Measurements from ENCODE around the gene TENT4A.

The TENT4A gene

DNA sequence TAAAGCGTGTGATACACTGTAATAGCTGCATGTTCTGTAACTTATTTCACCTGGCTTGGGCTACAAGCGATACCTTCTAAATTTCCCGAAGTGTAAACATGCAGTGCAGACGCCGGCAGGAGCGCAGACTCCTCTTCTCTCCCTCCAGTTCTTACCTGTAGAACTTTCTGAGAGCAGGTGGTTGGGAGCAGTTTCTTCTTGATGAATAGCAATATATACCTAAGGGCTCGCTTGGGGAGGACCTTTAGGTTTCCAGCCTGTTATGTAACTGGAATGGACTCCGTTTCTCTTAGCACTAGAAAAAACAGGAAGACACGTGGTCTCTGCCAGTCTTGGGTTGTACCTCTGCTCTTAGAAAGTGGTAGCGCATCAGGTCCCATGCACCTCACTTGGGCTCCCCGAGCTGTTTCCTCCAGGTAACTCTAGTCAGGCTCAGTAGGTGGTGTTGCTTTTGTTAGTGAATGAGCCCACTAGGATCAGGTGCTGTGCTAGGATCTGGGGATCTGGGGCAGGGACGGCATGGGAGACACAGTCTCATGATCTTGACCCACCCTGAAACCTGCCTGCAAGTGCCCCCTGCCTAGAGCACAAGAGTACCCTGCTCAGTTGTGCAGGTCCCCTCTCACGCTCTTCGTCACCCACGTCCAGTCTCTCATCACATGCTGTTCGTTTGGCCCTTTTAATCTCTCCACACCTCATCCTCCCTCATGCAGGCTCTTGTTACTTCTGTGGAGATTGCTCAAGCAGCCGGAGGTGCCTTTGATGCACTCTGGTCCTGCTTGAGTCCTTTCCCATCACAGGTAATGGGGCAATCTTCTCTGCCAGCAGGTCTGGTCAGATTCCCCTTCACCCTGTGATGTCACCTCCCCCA lies 2.8 kb downstream of the TENT4A start:
- H2AK5ac ChIP-seq (ENCODE audit: low read length) = no peak overlapping the region
- peak overlapping the region; percentile 64 for H3K56ac ChIP-seq (ENCODE audit: low read length)
- H3K79me2 ChIP-seq (ENCODE audit: control insufficient read depth, insufficient read depth, low read length) = peaks cover 63% of the 10 kb centered on the region
- H3K9ac ChIP-seq (ENCODE audit: low read length) = peak overlapping the region; percentile 57
- H3K79me1 ChIP-seq (ENCODE audit: low read length) = peaks cover 36% of the 10 kb centered on the region
- peak overlapping the region; percentile 75 for H3K4me2 ChIP-seq (ENCODE audit: low read length)
- peak overlapping the region; percentile 85 for H3K23ac ChIP-seq (ENCODE audit: low read length)
- WGBS (ENCODE audit: extremely low coverage, insufficient coverage, low lambda C conversion rate) = no CpG with 5 or more reads among the region's 17 CpGs
- H3K4ac ChIP-seq (ENCODE audit: low read depth, low read length) = no peak overlapping the region
- no peak overlapping the region for H3K18ac ChIP-seq (ENCODE audit: low read length)
- no peak overlapping the region for H4K8ac ChIP-seq (ENCODE audit: low read depth, low read length)
- H2BK15ac ChIP-seq (replicated peaks; ENCODE audit: low read depth) = no peak overlapping the region
- H4K5ac ChIP-seq (ENCODE audit: low read length) = no peak overlapping the region
- DNase-seq = no peak
- no peak overlapping the region for H3K27ac ChIP-seq (ENCODE audit: low read depth, low read length)
- peak overlapping the region; percentile 11 for H3K4me3 ChIP-seq (ENCODE audit: low read length)
- no peak overlapping the region for H2BK120ac ChIP-seq (ENCODE audit: low read depth, low read length)
- H3K27me3 ChIP-seq (ENCODE audit: insufficient read depth, low read length, poor library complexity) = no peaks in the 10 kb centered on the region
- peaks cover 12% of the 10 kb centered on the region for H3K4me1 ChIP-seq (ENCODE audit: control insufficient read depth, low read depth, low read length)
- no peak overlapping the region for H2BK5ac ChIP-seq (ENCODE audit: low read length)
- no peaks in the 10 kb centered on the region for H3K36me3 ChIP-seq (ENCODE audit: control insufficient read depth, insufficient read depth, low read length)

DNA sequence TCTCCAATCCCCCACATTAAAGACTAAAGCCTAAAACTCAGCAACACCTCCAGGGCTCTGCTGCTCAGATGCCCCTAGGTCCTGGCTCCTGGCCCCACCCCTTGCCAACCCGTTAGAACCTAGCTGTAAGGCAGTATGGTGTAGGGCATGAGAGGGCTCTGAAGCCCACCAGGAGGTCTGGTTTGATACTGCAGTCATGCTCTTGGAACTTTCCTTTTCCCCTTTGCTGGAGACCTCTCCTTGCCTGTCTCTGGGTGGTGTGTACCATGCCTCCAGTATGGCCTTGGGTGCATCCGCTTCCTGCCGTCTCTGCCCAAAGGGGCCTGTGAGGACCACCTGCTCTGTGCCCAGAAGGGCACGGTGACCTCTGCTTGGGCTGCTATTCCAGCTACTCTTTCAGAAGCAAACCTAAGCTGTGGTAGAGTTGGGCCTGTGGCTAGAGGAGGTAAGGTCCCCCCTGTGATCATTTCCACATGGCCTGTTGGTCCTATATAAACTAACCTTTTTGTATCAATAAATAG lies 3.5 kb downstream of the TENT4A start:
- Histone ChIP-seq H3K9ac (ENCODE audit: low read length) (no peak overlapping the region), H3K4ac (ENCODE audit: low read depth, low read length) (no peak overlapping the region), H2BK15ac (replicated peaks; ENCODE audit: low read depth) (no peak overlapping the region), H3K79me1 (ENCODE audit: low read length) (peaks cover 36% of the 10 kb centered on the region), H3K18ac (ENCODE audit: low read length) (no peak overlapping the region), H4K5ac (ENCODE audit: low read length) (no peak overlapping the region), H2AK5ac (ENCODE audit: low read length) (no peak overlapping the region), H3K4me2 (ENCODE audit: low read length) (no peak overlapping the region), H3K56ac (ENCODE audit: low read length) (no peak overlapping the region), H3K4me1 (ENCODE audit: control insufficient read depth, low read depth, low read length) (peaks cover 11% of the 10 kb centered on the region), H4K8ac (ENCODE audit: low read depth, low read length) (no peak overlapping the region), H2BK120ac (ENCODE audit: low read depth, low read length) (no peak overlapping the region), H3K4me3 (ENCODE audit: low read length) (no peak overlapping the region), H3K79me2 (ENCODE audit: control insufficient read depth, insufficient read depth, low read length) (peaks cover 67% of the 10 kb centered on the region), H3K23ac (ENCODE audit: low read length) (no peak overlapping the region), H3K27ac (ENCODE audit: low read depth, low read length) (no peak overlapping the region), H3K27me3 (ENCODE audit: insufficient read depth, low read length, poor library complexity) (no peaks in the 10 kb centered on the region), H3K36me3 (ENCODE audit: control insufficient read depth, insufficient read depth, low read length) (no peaks in the 10 kb centered on the region), H2BK5ac (ENCODE audit: low read length) (no peak overlapping the region)
- no CpG with 5 or more reads among the region's 4 CpGs for WGBS (ENCODE audit: extremely low coverage, insufficient coverage, low lambda C conversion rate)
- DNase-seq = no peak

DNA sequence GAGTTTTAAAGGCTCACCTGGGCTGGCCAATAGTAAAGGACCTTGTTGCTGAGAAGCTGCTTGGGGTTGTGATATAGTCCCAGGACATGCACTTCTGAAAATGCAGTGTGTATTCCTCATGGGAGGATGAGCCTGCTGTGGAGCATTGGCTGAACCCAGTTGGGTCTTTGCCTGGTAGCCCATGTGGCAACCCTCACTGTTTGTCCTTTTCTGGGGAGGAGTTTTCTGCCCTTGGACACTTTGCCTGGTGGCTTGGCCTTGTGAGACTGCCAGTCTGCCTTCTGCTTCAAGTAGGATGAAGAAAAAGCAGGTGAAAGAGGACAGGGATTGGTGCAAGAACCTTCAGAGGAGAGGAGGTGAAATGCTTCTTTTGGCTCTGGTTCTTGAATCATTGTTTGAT lies 4.0 kb downstream of the TENT4A start:
- no peak overlapping the region for H3K9ac ChIP-seq (ENCODE audit: low read length)
- peaks cover 40% of the 10 kb centered on the region for H3K79me1 ChIP-seq (ENCODE audit: low read length)
- H4K8ac ChIP-seq (ENCODE audit: low read depth, low read length) = no peak overlapping the region
- H3K27ac ChIP-seq (ENCODE audit: low read depth, low read length) = no peak overlapping the region
- peak overlapping the region; percentile 56 for H3K23ac ChIP-seq (ENCODE audit: low read length)
- no peak overlapping the region for H3K18ac ChIP-seq (ENCODE audit: low read length)
- no peak overlapping the region for H3K56ac ChIP-seq (ENCODE audit: low read length)
- H2BK15ac ChIP-seq (replicated peaks; ENCODE audit: low read depth) = no peak overlapping the region
- no peak overlapping the region for H2AK5ac ChIP-seq (ENCODE audit: low read length)
- H4K5ac ChIP-seq (ENCODE audit: low read length) = no peak overlapping the region
- no peak for DNase-seq
- H3K79me2 ChIP-seq (ENCODE audit: control insufficient read depth, insufficient read depth, low read length) = peaks cover 73% of the 10 kb centered on the region
- H3K4me3 ChIP-seq (ENCODE audit: low read length) = no peak overlapping the region
- peak overlapping the region; percentile 3 for H3K4me2 ChIP-seq (ENCODE audit: low read length)
- H3K4ac ChIP-seq (ENCODE audit: low read depth, low read length) = no peak overlapping the region
- H3K27me3 ChIP-seq (ENCODE audit: insufficient read depth, low read length, poor library complexity) = no peaks in the 10 kb centered on the region
- H3K36me3 ChIP-seq (ENCODE audit: control insufficient read depth, insufficient read depth, low read length) = no peaks in the 10 kb centered on the region
- H2BK120ac ChIP-seq (ENCODE audit: low read depth, low read length) = no peak overlapping the region
- no peak overlapping the region for H2BK5ac ChIP-seq (ENCODE audit: low read length)
- peaks cover 8% of the 10 kb centered on the region for H3K4me1 ChIP-seq (ENCODE audit: control insufficient read depth, low read depth, low read length)

DNA sequence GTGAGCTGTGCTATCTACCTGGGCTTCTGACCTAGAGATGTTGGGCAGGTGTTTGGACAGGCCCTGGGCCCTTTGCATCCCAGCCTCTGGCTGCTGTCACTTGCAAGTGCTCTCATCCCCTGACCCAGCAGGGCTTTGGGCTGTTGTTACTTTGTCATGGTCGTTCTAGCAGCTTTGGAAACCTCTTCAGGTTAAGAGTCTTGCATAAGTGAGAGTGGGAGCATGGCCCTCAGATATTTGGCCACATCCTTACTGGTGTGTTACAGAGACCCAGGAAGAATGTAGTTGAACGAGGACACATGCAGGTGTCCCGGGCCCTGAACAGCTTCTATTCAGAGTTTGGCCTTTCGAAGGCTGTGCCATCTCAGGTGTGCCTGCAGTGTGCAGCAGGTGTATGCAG lies 4.5 kb downstream of the TENT4A start:
- Histone ChIP-seq H3K27ac (ENCODE audit: low read depth, low read length) (no peak overlapping the region), H4K8ac (ENCODE audit: low read depth, low read length) (no peak overlapping the region), H3K36me3 (ENCODE audit: control insufficient read depth, insufficient read depth, low read length) (no peaks in the 10 kb centered on the region), H4K5ac (ENCODE audit: low read length) (no peak overlapping the region), H3K4ac (ENCODE audit: low read depth, low read length) (no peak overlapping the region), H3K18ac (ENCODE audit: low read length) (no peak overlapping the region), H3K27me3 (ENCODE audit: insufficient read depth, low read length, poor library complexity) (no peaks in the 10 kb centered on the region), H3K23ac (ENCODE audit: low read length) (no peak overlapping the region), H3K79me2 (ENCODE audit: control insufficient read depth, insufficient read depth, low read length) (peaks cover 75% of the 10 kb centered on the region), H2BK15ac (replicated peaks; ENCODE audit: low read depth) (no peak overlapping the region), H3K4me2 (ENCODE audit: low read length) (no peak overlapping the region), H3K4me3 (ENCODE audit: low read length) (no peak overlapping the region), H2AK5ac (ENCODE audit: low read length) (no peak overlapping the region), H3K56ac (ENCODE audit: low read length) (no peak overlapping the region), H3K9ac (ENCODE audit: low read length) (no peak overlapping the region), H3K4me1 (ENCODE audit: control insufficient read depth, low read depth, low read length) (peaks cover 8% of the 10 kb centered on the region), H2BK120ac (ENCODE audit: low read depth, low read length) (no peak overlapping the region), H2BK5ac (ENCODE audit: low read length) (no peak overlapping the region), H3K79me1 (ENCODE audit: low read length) (peaks cover 41% of the 10 kb centered on the region)
- no CpG with 5 or more reads among the region's 4 CpGs for WGBS (ENCODE audit: extremely low coverage, insufficient coverage, low lambda C conversion rate)
- no peak for DNase-seq

DNA sequence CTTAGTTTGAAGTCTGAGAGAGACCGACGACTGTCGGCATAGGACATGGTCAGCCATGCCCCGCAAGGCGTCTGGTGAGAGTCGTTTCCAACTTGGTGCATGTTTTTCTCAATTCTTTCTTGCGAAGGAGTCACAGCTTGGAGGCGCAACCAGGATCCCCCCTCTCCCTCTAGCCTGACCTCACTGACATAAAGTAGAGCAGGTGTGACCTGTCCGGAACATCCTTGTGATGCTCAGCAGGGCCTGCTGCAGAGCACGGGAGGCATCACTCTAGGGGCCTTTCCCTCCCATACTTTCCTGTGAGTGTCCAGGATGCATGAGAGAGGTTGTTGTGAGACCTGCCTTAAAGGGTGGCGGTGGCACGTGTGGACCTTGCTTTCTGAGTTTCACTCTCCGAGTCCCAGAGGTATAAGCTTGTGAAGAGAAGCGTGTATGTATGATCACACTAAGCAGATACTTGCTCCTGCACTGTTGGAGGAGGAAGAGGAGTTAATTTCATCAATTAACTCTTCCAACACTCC lies 5.0 kb downstream of the TENT4A start:
- no peak overlapping the region for H4K8ac ChIP-seq (ENCODE audit: low read depth, low read length)
- WGBS (ENCODE audit: extremely low coverage, insufficient coverage, low lambda C conversion rate) = no CpG with 5 or more reads among the region's 14 CpGs
- no peak overlapping the region for H3K4me2 ChIP-seq (ENCODE audit: low read length)
- no peak overlapping the region for H3K23ac ChIP-seq (ENCODE audit: low read length)
- H3K56ac ChIP-seq (ENCODE audit: low read length) = no peak overlapping the region
- DNase-seq = no peak
- H3K4me3 ChIP-seq (ENCODE audit: low read length) = no peak overlapping the region
- no peak overlapping the region for H3K4ac ChIP-seq (ENCODE audit: low read depth, low read length)
- no peak overlapping the region for H3K27ac ChIP-seq (ENCODE audit: low read depth, low read length)
- no peak overlapping the region for H3K18ac ChIP-seq (ENCODE audit: low read length)
- peaks cover 44% of the 10 kb centered on the region for H3K79me1 ChIP-seq (ENCODE audit: low read length)
- H2BK5ac ChIP-seq (ENCODE audit: low read length) = no peak overlapping the region
- H2BK120ac ChIP-seq (ENCODE audit: low read depth, low read length) = no peak overlapping the region
- H3K79me2 ChIP-seq (ENCODE audit: control insufficient read depth, insufficient read depth, low read length) = peaks cover 79% of the 10 kb centered on the region
- no peaks in the 10 kb centered on the region for H3K27me3 ChIP-seq (ENCODE audit: insufficient read depth, low read length, poor library complexity)
- peaks cover 8% of the 10 kb centered on the region for H3K4me1 ChIP-seq (ENCODE audit: control insufficient read depth, low read depth, low read length)
- no peaks in the 10 kb centered on the region for H3K36me3 ChIP-seq (ENCODE audit: control insufficient read depth, insufficient read depth, low read length)
- no peak overlapping the region for H4K5ac ChIP-seq (ENCODE audit: low read length)
- no peak overlapping the region for H2AK5ac ChIP-seq (ENCODE audit: low read length)
- H3K9ac ChIP-seq (ENCODE audit: low read length) = no peak overlapping the region
- H2BK15ac ChIP-seq (replicated peaks; ENCODE audit: low read depth) = no peak overlapping the region

Measured in mesendoderm (in vitro differentiated cells).